MG63 (cell line): Measurements from ENCODE around the gene EEA1. TPM values are rescaled to one million over a fixed set of nuclear protein-coding genes. Genes with fewer than 3 reads are reported as not detected.
"Not testable (repeated sequence)": the region's sequence is repeated elsewhere in the genome, so short reads cannot be mapped to it uniquely, and the experiment has no call there.

Experiments
- DNase-seq: peaks from one replicate; pipeline ENCODE4 v3.0.0-alpha.2; 2020
- H3K27me3 ChIP-seq: fragments of 250-450 bp; sonication (Bioruptor Pico); 2 replicates; pipeline ENCODE4 v1.5.1; 2020; ENCODE audit warnings: mild to moderate bottlenecking, moderate library complexity
- H3K36me3 ChIP-seq: fragments of 250-450 bp; sonication (Bioruptor Pico); 2 replicates; pipeline ENCODE4 v1.5.1; 2020; ENCODE audit warnings: mild to moderate bottlenecking, moderate library complexity
- H3K4me3 ChIP-seq: fragments of 250-450 bp; sonication (Bioruptor Pico); 2 replicates; pipeline ENCODE4 v1.5.1; 2020; ENCODE audit warnings: mild to moderate bottlenecking, moderate library complexity
- H3K9me3 ChIP-seq: fragments of 250-450 bp; sonication (Bioruptor Pico); 2 replicates; pipeline ENCODE4 v1.5.1; 2020; ENCODE audit warnings: mild to moderate bottlenecking, moderate library complexity
- total RNA-seq: library from RNA; depleted of rRNA; stranded (reverse); fragments of >200 nt; shearing (Covaris generic); gene quantifications from 2 replicates; pipeline ENCODE4 v1.2.3, GENCODE V29; 2014; ENCODE audit warnings: low replicate concordance

The EEA1 gene
- total RNA-seq, 1 experiment from 2014 or later, result 8.5 TPM

DNA sequence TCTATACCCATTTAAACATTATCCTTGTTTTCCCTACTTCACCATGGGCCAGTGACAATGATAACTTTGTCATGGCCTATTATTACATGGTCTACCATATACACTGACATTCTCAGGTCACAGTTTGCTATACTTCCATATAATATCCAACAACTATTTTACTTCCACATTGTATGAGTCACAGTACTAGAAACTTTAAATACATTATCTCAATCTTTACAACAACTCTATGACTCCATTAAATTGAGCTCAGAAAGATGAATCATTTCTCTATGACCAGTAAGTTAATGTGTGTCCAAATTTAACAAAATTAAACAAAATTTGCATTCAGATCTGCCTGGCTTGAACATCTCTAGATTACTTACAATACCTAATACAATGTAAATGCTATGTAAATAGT lies 132.4 kb downstream of the EEA1 start:
- H3K27me3 ChIP-seq, result no peaks in the 10 kb centered on the region
- H3K9me3 ChIP-seq, result peaks cover 5% of the 10 kb centered on the region
- no peak overlapping the region for H3K4me3 ChIP-seq
- H3K36me3 ChIP-seq, result peaks cover 29% of the 10 kb centered on the region
- DNase-seq, result no peak

DNA sequence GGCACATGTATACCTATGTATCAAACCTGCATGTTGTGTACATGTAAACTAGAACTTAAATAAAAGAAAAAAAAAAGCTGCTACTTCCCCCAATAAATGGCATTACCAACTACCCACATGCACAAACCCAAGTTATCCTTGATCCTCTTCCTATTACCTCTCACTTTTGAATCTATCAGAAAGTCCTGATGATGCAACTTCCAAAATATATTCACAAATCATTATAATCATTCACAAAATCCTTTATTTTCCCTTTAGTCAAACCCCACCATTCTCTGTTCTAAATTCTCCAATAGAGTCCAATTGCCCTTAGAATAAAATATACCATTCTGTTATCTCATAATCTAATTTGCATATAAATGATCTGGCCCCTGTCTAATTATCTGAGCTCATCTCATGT lies 134.3 kb downstream of the EEA1 start:
- Histone ChIP-seq H3K9me3 (peaks cover 5% of the 10 kb centered on the region), H3K27me3 (no peaks in the 10 kb centered on the region), H3K4me3 (no peak overlapping the region), H3K36me3 (peaks cover 36% of the 10 kb centered on the region)
- DNase-seq, result no peak

DNA sequence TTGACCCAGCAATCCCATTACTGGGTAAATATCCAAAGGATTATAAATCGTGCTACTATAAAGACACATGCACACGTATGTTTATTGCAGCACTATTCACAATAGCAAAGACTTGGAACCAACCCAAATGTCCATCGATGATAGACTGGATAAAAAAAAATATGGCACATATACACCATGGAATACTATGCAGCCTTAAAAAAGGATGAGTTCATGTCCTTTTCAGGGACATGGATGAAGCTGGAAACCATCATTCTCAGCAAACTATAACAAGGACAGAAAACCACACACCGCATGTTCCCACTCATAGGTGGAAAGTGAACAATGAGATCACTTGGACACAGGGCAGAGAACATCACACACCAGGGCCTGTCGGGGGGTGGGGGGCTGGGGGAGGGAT lies 134.7 kb downstream of the EEA1 start:
- H3K27me3 ChIP-seq, DNase-seq, H3K9me3 ChIP-seq, H3K4me3 ChIP-seq: not testable (repeated sequence)
- peaks cover 36% of the 10 kb centered on the region for H3K36me3 ChIP-seq

DNA sequence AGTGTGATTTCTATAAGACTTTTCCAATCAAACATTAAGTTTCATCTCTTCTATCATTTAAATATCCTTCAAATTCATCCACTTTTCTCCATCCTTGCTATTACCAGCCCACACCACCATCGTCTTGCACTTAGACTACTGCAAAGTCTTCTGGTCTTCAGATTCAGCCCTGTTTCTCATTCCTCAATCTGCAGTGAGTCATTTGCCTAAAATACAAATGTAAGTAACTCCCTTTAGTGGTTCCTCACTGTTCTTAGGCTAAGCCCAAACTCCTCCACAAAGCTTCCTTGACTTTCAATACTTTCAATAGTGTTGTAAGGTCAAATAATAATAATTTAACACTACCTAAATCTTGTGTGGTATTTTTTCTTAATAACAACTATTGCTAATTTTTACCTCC lies 143.1 kb downstream of the EEA1 start:
- no peaks in the 10 kb centered on the region for H3K27me3 ChIP-seq
- no peak for DNase-seq

DNA sequence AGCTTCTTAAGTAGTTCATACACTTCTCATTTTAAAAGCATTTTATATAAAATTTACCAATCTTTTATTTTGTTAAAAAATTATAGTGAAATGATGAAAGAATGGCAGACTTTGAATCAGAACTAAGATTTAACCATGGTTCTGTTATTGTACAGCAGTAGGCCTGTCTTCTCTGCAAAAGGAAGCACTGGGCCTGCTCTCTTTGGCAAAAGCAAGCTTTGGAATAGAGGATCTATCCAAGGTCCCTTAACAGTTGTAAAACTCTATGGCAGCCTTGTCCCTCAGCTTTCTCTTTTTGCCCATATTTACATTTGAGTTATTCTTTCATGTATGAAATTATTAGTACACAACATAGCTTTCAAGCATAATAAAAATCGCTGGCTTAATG lies 143.5 kb downstream of the EEA1 start:
- Histone ChIP-seq H3K36me3 (peaks cover 27% of the 10 kb centered on the region), H3K27me3 (no peaks in the 10 kb centered on the region), H3K4me3 (no peak overlapping the region), H3K9me3 (no peaks in the 10 kb centered on the region)
- DNase-seq, result no peak

More for the DNA sequence above, 143.1 kb downstream of the EEA1 start:
- H3K36me3 ChIP-seq, result peaks cover 31% of the 10 kb centered on the region
- H3K9me3 ChIP-seq, result no peaks in the 10 kb centered on the region; the same call in none of the 2 replicates
- no peak overlapping the region for H3K4me3 ChIP-seq

DNA sequence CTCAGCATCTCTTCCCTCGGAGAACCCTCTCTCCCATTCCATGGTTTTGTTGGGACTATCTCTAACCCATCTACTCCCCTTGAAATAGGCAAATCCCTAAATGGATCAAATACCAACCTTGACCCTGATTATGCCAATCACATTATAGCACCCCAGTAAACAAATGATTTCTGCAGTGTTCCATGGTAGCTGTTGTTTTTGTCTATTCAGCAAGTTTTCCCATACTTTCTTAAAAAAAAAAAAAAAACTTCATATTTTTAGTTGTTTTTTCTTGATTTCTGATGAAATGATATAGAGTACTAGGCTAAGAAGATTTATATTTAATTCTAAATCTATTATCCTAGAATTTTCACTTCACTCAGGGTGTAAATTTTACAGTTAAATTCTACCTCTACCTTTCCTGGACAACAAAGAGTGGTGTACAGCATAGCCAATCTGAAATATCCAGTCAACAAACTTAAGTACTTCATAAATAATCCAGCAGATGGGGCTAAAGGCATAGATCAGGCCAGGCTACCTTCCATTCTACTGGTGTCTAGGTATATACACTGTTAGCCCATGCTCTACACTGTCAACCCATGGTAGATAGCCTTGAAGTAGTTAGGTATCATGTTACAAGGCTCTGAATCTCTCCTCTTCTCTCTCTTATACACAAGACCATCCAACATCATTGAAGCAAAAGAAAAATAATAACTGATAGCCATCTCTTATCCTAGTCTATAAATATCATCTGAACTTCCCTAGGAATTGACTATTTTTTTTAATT lies 144.1 kb downstream of the EEA1 start:
- H3K27me3 ChIP-seq, result no peaks in the 10 kb centered on the region
- no peak overlapping the region for H3K4me3 ChIP-seq
- no peak for DNase-seq
- peaks cover 27% of the 10 kb centered on the region for H3K36me3 ChIP-seq
- no peaks in the 10 kb centered on the region for H3K9me3 ChIP-seq

DNA sequence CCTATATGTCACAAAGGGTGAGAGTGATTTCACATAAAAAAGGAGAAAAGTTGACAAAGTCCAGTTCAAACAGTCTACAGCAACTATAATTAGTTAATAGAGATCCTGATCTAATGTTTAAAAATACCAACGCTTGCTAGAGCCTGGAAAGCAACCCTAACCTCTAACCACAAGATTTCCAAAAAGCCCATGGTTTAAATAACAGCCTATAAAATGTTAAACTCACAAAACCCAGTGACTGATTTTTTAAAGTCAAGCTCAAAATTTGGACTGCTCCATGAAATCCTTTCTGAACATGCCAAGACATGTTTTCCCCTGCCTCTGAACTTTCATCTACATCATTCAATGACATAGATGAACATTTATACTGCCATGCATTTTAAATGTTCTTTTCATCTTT lies 144.7 kb downstream of the EEA1 start:
- H3K4me3 ChIP-seq, result no peak overlapping the region
- peaks cover 30% of the 10 kb centered on the region for H3K36me3 ChIP-seq
- no peak for DNase-seq
- no peaks in the 10 kb centered on the region for H3K9me3 ChIP-seq
- no peaks in the 10 kb centered on the region for H3K27me3 ChIP-seq

DNA sequence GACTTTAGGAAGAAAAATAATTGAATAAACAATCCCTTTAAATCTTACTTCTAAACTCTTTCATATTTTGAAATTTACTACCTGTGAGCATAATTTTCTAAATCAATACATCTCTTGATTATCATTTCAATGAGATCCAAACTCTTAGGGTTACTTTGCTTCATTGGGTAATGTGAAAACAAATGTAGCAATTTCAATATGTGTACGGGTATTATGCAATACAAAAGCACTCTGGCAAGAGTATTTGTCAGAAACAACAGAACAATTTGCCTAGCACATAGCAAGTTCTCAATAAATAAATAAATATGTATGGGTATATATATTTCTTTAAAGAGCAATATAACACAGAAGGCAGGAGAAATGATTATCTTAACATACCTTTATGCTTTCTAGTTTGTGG lies 149.2 kb downstream of the EEA1 start:
- H3K27me3 ChIP-seq, result no peaks in the 10 kb centered on the region
- peaks cover 53% of the 10 kb centered on the region for H3K36me3 ChIP-seq
- H3K4me3 ChIP-seq, result no peak overlapping the region
- no peaks in the 10 kb centered on the region for H3K9me3 ChIP-seq
- DNase-seq, result no peak

DNA sequence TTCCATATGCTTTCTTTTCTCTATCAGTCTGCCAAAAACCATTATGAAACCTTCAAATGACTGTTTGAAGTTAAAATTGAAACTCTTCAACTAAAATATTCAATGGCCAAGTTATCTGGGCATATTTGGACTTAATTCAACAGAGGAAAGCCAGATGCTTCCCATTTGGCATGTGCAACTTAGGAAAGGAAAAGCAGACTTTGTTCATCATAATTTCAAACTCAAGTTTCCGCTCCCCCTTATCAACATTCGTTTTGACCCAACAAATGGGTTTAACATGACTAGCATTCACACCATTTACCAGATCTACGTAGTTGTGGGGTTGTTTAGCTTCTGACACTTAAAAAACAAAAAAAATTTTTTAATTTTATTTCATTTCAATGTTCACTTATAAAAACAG lies 150.6 kb downstream of the EEA1 start:
- H3K36me3 ChIP-seq, result peaks cover 53% of the 10 kb centered on the region

DNA sequence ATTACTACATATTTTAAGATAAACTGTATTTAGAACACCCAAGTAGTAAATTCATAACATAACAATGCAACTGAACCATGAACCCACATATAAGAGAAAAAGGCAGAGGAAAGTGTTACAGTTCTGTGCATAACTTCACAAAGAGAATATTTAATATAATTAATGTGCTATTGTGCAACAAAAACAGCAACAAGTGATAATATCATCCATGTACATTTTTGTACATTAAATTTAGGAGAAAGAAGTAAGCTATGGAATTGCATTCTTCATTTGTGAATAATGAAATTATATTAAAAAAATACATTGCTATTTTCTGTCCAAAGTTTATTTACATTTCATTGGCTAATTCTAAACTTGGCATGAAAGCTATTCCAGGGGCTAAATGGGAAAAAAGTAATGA lies 153.7 kb downstream of the EEA1 start:
- H3K9me3 ChIP-seq, result no peaks in the 10 kb centered on the region
- no peaks in the 10 kb centered on the region for H3K27me3 ChIP-seq
- DNase-seq, result no peak
- H3K36me3 ChIP-seq, result peaks cover 39% of the 10 kb centered on the region
- no peak overlapping the region for H3K4me3 ChIP-seq

More for the DNA sequence above, 150.6 kb downstream of the EEA1 start:
- DNase-seq, result no peak
- Histone ChIP-seq H3K9me3 (no peaks in the 10 kb centered on the region), H3K27me3 (no peaks in the 10 kb centered on the region), H3K4me3 (no peak overlapping the region)

DNA sequence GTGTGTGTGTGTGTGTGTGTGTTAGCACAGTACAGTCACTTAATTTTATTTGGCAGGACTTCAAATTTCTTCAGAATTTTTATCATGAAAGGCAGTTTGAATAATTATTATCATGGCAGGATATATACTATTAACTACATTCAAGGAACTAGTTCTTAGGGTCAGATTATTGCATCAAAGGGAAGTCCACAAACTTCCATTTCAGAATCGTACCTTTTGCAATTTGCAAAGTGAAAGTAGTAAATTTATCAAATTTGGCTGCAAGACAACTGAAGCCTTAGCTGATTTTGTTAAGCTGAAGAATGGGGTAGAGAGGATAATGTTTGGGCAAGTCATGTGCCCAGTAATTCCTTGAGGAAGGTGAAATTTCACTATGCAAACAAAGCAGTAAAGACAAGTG lies 158.1 kb downstream of the EEA1 start:
- Histone ChIP-seq H3K4me3 (no peak overlapping the region), H3K36me3 (peaks cover under 1% of the 10 kb centered on the region), H3K27me3 (no peaks in the 10 kb centered on the region), H3K9me3 (no peaks in the 10 kb centered on the region)
- DNase-seq, result no peak

DNA sequence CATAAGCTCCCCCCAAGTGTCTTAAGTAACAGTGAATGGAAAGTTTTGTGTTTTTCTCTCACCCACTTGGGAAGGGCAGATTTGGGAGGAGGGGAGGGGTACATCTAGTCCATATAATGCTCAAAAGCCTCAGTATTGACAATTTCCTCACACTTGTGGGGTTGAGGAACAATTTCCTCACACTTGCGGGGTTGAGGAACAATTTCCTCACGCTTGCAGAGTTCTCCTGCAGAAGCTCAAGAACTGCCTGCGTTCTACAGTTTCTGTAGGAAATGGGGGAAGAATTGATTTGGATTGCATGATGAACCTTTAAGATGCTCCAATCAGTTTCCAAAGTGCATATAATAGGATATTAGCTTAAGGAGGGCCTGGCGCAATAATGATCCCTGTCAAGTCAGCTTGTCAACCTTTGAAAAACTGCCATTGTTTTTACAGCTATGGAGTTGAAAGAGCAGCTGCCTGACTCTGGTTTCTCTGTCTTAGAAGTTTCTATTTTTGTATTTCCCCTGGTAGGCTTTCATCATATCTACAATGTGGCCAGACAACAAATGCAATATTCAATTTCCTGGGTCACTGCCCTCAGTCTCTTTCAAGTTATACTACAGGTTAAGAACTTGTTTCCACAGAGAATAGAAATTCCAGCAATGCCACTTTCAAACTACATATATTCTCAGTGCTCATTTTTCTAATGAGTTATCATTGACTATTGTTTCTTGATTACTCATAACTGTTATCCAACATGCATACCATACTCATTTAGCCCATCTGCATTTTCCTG lies 159.8 kb downstream of the EEA1 start:
- no peak for DNase-seq
- Histone ChIP-seq H3K4me3 (no peak overlapping the region), H3K36me3 (no peaks in the 10 kb centered on the region; the same call in 1 of the 2 replicates), H3K27me3 (no peaks in the 10 kb centered on the region), H3K9me3 (no peaks in the 10 kb centered on the region)

DNA sequence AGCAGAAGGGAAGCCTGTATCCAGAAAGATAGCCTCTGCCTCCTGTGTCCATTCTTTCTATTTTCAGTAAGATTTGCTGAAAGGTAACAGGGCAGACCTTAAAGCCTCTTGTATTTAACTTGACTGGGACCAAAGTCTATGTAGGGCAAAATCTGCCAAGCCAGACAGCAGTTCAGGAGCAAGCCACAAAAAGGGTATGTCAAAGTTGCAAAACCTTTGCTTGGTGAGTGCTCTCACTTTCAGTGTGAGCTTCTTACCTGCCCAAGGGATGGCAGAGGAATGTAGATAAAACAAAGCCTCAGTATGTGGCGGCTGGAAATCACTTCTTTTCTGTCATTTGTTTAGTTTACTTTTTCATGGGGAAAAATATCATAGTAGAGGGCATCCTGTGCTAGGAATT lies 163.2 kb downstream of the EEA1 start:
- Histone ChIP-seq H3K9me3 (no peaks in the 10 kb centered on the region), H3K27me3 (no peaks in the 10 kb centered on the region), H3K36me3 (no peaks in the 10 kb centered on the region; the same call in 1 of the 2 replicates), H3K4me3 (no peak overlapping the region)
- no peak for DNase-seq

DNA sequence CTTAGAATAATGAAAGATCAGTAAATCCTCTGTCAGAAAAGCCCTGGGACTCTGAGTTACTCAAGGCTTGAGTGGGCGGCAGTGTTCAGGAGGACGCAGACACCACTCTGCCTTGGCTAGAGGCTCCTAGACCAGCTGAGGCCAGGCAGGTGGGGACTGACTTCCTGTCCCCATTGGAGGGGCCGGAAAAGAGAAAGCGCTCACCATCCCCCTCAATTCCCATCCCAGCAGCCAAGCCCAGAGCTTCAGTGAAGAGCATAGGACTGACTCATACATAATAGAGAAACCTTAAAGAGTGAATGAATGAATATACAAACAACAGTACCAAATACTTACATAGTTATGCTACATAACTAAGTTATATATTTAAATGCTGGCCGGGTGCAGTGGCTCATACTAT lies 164.3 kb downstream of the EEA1 start:
- no peak overlapping the region for H3K4me3 ChIP-seq
- DNase-seq, result no peak
- H3K27me3 ChIP-seq, result no peaks in the 10 kb centered on the region
- no peaks in the 10 kb centered on the region for H3K9me3 ChIP-seq
- no peaks in the 10 kb centered on the region; the same call in 1 of the 2 replicates for H3K36me3 ChIP-seq

DNA sequence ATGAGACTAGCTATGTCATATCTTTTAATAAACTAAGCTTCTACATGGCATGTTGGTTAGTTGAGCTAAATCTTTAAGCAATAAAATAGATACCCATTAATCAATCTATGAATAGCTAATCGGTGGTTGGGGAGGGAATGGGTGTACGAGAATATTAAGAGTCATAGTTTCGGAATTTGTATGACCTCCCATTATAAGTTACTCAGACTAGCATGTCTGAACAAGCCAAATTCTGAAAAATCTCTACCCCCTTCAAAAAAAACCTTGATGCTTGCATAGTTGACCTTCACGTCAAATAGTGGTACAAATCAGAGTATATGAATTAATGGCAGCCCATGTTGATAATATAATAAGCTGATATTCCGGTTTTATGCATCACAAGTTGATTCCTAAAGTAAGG lies 166.3 kb downstream of the EEA1 start:
- H3K36me3 ChIP-seq, result no peaks in the 10 kb centered on the region
- no peaks in the 10 kb centered on the region for H3K27me3 ChIP-seq
- DNase-seq, result no peak
- no peak overlapping the region for H3K4me3 ChIP-seq
- no peaks in the 10 kb centered on the region for H3K9me3 ChIP-seq

DNA sequence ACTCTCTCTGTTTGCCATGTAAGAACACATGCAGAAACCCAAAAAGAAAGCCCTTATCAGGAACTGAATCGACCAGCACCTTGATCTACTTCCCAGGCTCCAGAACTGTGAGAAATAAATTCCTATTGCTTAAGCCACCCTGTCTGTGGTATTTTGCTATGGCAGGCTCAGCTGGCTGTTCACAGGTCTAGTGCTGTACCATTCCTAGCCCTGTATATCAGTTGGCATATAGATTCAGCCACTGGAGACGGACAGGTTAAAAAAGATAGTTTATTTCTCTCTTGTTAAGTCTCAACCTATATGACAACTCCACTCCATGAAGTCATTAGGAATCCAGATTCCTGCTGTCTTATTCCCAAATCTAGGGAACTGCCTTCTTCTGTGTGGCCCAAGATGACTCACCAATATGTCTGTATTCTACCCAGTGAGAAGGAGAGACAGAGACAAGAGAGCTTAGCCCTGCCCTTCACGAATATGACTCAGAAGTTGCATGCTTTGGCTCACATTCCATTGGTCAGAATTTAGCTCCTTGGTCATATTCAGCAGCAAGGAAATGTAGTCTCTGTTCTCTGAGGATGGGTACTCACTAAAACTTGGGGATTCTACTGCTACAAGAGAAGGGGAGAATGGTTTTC lies 169.3 kb downstream of the EEA1 start:
- no peaks in the 10 kb centered on the region for H3K9me3 ChIP-seq
- H3K4me3 ChIP-seq, result no peak overlapping the region
- H3K36me3 ChIP-seq, result no peaks in the 10 kb centered on the region
- H3K27me3 ChIP-seq, result no peaks in the 10 kb centered on the region
- peak; percentile 74 for DNase-seq

DNA sequence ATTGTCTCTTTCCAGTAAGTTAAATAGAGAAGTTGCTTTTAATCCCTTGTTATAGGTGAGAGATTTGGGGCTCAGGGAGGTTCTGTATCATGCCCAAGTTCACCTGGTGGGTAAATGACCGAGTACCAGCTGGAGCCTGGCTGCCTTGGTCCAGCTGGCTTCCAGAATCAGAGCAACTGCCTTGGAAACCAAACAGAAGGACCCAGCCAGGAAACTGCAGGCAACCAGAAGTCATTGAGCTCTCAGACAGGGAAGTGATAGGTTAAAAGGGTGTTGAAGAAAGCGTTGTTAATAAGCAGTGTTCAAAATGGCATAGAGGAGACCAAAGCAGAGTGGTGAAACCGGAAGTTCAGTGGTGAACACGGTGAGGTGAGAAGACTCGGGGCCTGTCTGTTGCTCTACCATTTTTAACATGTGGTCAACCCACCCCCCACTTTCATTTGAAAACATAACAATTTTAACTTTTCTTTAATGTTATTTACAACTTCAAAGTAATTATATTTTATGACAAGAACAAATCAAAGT lies 171.4 kb downstream of the EEA1 start:
- H3K27me3 ChIP-seq, result no peaks in the 10 kb centered on the region
- H3K4me3 ChIP-seq, result no peak overlapping the region
- no peaks in the 10 kb centered on the region for H3K36me3 ChIP-seq
- no peaks in the 10 kb centered on the region for H3K9me3 ChIP-seq
- no peak for DNase-seq
